H1 (cell line): ENCODE measurements around the gene NR1I3. TPM values are rescaled to one million over a fixed set of nuclear protein-coding genes. Genes with fewer than 3 reads are reported as not detected.

Experiments
- CTCF ChIA-PET: fragments of 300-600 bp; sonication (Branson Sonifier 250); formaldehyde crosslinking; loops from one replicate; lab custom pipeline; 2021; ENCODE audit not compliant: partially characterized antibody; lab: Charles Lee
- POLR2A ChIA-PET: fragments of 300-600 bp; sonication (Branson Sonifier 250); formaldehyde crosslinking; loops from one replicate; lab custom pipeline; 2021; ENCODE audit warnings: inconsistent platforms; ENCODE audit not compliant: partially characterized antibody; lab: Charles Lee
- DNase-seq, 2 experiments: peaks; one replicate each; pipeline versions ENCODE4 v3.0.0 to v3.0.0-alpha.2; 2010 to 2022; ENCODE audit warnings: low spot score in 2 of 2, low read depth in 1 of 2, mixed read lengths in 1 of 2
- FAIRE-seq: peaks from 2 replicates; lab custom pipeline; 2011; peaks lifted over from hg19 to GRCh38; lab: Jason Lieb, UNC
- H2AFZ ChIP-seq: 2 replicates; pipeline ENCODE4 v1.8.1; 2012; ENCODE audit warnings: low read length, inconsistent platforms
- H2AK5ac ChIP-seq: 2 replicates; pipeline ENCODE4 v1.6.1; 2013; ENCODE audit warnings: low read depth, low read length
- H2BK120ac ChIP-seq: replicated peaks from 2 replicates; pipeline ENCODE3; 2013; ENCODE audit warnings: low read depth, low read length, inconsistent platforms
- H2BK12ac ChIP-seq: 2 replicates; pipeline ENCODE4 v1.6.1; 2013; ENCODE audit warnings: low read depth, low read length
- H2BK15ac ChIP-seq: 2 replicates; pipeline ENCODE4 v1.6.1; 2013; ENCODE audit warnings: low read length
- H2BK20ac ChIP-seq: 2 replicates; pipeline ENCODE4 v1.6.1; 2013; ENCODE audit warnings: low read length
- H2BK5ac ChIP-seq: 2 replicates; pipeline ENCODE4 v1.6.1; 2013; ENCODE audit warnings: low read depth, low read length
- H3K14ac ChIP-seq: 2 replicates; pipeline ENCODE4 v1.6.1; 2013; ENCODE audit warnings: inconsistent platforms; ENCODE audit not compliant: insufficient read length
- H3K18ac ChIP-seq: 2 replicates; pipeline ENCODE4 v1.6.1; 2013; ENCODE audit warnings: low read length; ENCODE audit errors: extremely low read depth
- H3K23ac ChIP-seq: 2 replicates; pipeline ENCODE4 v1.6.1; 2013; ENCODE audit warnings: inconsistent platforms; ENCODE audit not compliant: insufficient read length
- H3K23me2 ChIP-seq: 2 replicates; pipeline ENCODE4 v1.6.1; 2013; ENCODE audit warnings: low read depth, low read length
- H3K27ac ChIP-seq: 2 replicates; pipeline ENCODE4 v1.6.1; 2011; ENCODE audit warnings: low read depth, low read length, inconsistent platforms
- H3K27me3 ChIP-seq, 4 experiments: replicated peaks in 1 of 4; 1 replicate in 1 of 4; 2 replicates in 3 of 4; pipeline versions ENCODE4 v1.6.1 to v1.8.1; 2011 to 2013; ENCODE audit warnings: low read length in 3 of 4, mild to moderate bottlenecking in 3 of 4, inconsistent platforms in 2 of 4, mixed read lengths in 2 of 4, moderate library complexity in 1 of 4; ENCODE audit not compliant: control insufficient read depth in 3 of 4, insufficient read depth in 3 of 4; ENCODE audit errors: extremely low read depth in 1 of 4
- H3K36me3 ChIP-seq, 4 experiments: 2 replicates each; pipeline versions ENCODE4 v1.6.1 to v1.8.1; 2011 to 2013; ENCODE audit warnings: mild to moderate bottlenecking in 4 of 4, low read length in 3 of 4, moderate library complexity in 2 of 4, control low read depth in 1 of 4, inconsistent platforms in 1 of 4; ENCODE audit not compliant: insufficient read depth in 4 of 4, control insufficient read depth in 2 of 4
- H3K4ac ChIP-seq: replicated peaks from 2 replicates; pipeline ENCODE3; 2013; ENCODE audit warnings: low read length, low read depth, mixed read lengths, inconsistent platforms; ENCODE audit not compliant: insufficient read length
- H3K4me1 ChIP-seq, 4 experiments: replicated peaks in 1 of 4; 1 replicate in 1 of 4; 2 replicates in 3 of 4; pipeline versions ENCODE4 v1.6.1 to v1.8.1; 2011 to 2013; ENCODE audit warnings: low read length in 3 of 4, inconsistent platforms in 2 of 4, mixed read lengths in 1 of 4; ENCODE audit not compliant: insufficient read depth in 4 of 4, control insufficient read depth in 3 of 4
- H3K4me2 ChIP-seq, 2 experiments: 2 replicates each; pipeline versions ENCODE4 v1.6.1 to v1.8.1; 2011 to 2013; ENCODE audit warnings: low read depth in 2 of 2, low read length in 2 of 2, control low read depth in 1 of 2, inconsistent platforms in 1 of 2, mild to moderate bottlenecking in 1 of 2; ENCODE audit not compliant: insufficient read depth in 1 of 2
- H3K4me3 ChIP-seq, 4 experiments: fragments of 200-600, 300-600 bp in 1 of 4; sonication (generic), shearing (Covaris generic), sonication (Bioruptor Twin) in 1 of 4; 2 replicates each; pipeline versions ENCODE4 v1.5.1 to v1.8.1; 2011 to 2016; ENCODE audit warnings: low read length in 4 of 4, low read depth in 3 of 4, control low read depth in 2 of 4, inconsistent platforms in 2 of 4, mild to moderate bottlenecking in 2 of 4, mixed read lengths in 1 of 4, moderate library complexity in 1 of 4; ENCODE audit not compliant: insufficient read depth in 2 of 4; ENCODE audit errors: extremely low read depth in 1 of 4
- H3K56ac ChIP-seq: replicated peaks from 2 replicates; pipeline ENCODE3; 2013; ENCODE audit warnings: low read depth, mild to moderate bottlenecking, mixed read lengths, low read length, inconsistent platforms; ENCODE audit not compliant: insufficient read length
- H3K79me1 ChIP-seq: 2 replicates; pipeline ENCODE4 v1.6.1; 2013; ENCODE audit warnings: low read depth, low read length, control low read depth
- H3K79me2 ChIP-seq, 2 experiments: 2 replicates each; pipeline versions ENCODE4 v1.6.1 to v1.8.1; 2012 to 2013; ENCODE audit warnings: low read length in 2 of 2, mild to moderate bottlenecking in 2 of 2, inconsistent platforms in 1 of 2; ENCODE audit not compliant: insufficient read depth in 2 of 2, control insufficient read depth in 1 of 2
- H3K9ac ChIP-seq, 4 experiments: replicated peaks in 1 of 4; 1 replicate in 1 of 4; 2 replicates in 3 of 4; pipeline versions ENCODE4 v1.6.1 to v1.8.1; 2011 to 2013; ENCODE audit warnings: low read depth in 3 of 4, low read length in 3 of 4, control low read depth in 2 of 4, mild to moderate bottlenecking in 2 of 4, moderate library complexity in 2 of 4, inconsistent platforms in 1 of 4; ENCODE audit errors: extremely low read depth in 1 of 4
- H3K9me3 ChIP-seq, 2 experiments: 2 replicates each; pipeline versions ENCODE4 v1.6.1 to v1.8.1; 2012 to 2013; ENCODE audit warnings: mild to moderate bottlenecking in 2 of 2, moderate library complexity in 2 of 2, control low read depth in 1 of 2, inconsistent platforms in 1 of 2, low read depth in 1 of 2, low read length in 1 of 2, mixed read lengths in 1 of 2; ENCODE audit not compliant: insufficient read depth in 2 of 2
- H4K20me1 ChIP-seq, 2 experiments: replicated peaks in 1 of 2; 2 replicates each; pipeline versions ENCODE3 to v1.8.1; 2011 to 2013; ENCODE audit warnings: inconsistent platforms in 2 of 2, low read length in 2 of 2, mild to moderate bottlenecking in 1 of 2; ENCODE audit not compliant: insufficient read depth in 2 of 2, control insufficient read depth in 1 of 2
- H4K5ac ChIP-seq: 2 replicates; pipeline ENCODE4 v1.6.1; 2013; ENCODE audit warnings: low read length, low read depth, mixed read lengths, inconsistent platforms; ENCODE audit not compliant: insufficient read length
- H4K8ac ChIP-seq: 2 replicates; pipeline ENCODE4 v1.8.0; 2013; ENCODE audit warnings: mild to moderate bottlenecking, moderate library complexity, low read length, inconsistent platforms; ENCODE audit not compliant: insufficient read depth; ENCODE audit errors: extremely low read depth
- H4K91ac ChIP-seq: replicated peaks from 2 replicates; pipeline ENCODE3; 2013; ENCODE audit warnings: low read length, mixed read lengths, inconsistent platforms; ENCODE audit not compliant: insufficient read length
- E2F6 ChIP-seq: IDR thresholded peaks from 2 replicates; pipeline ENCODE4 v1.6.1; 2012; ENCODE audit warnings: inconsistent platforms
- EP300 ChIP-seq, 2 experiments: IDR thresholded peaks; 1 replicate in 1 of 2; 2 replicates in 1 of 2; pipeline ENCODE4 v1.6.1; 2011 to 2012; ENCODE audit warnings: low read depth in 2 of 2, low read length in 2 of 2, mild to moderate bottlenecking in 2 of 2, borderline replicate concordance in 1 of 2, inconsistent platforms in 1 of 2, moderate library complexity in 1 of 2
- GTF2F1 ChIP-seq: IDR thresholded peaks from 2 replicates; pipeline ENCODE4 v1.6.1; 2012; ENCODE audit warnings: low read depth, low read length, improper control_type of control experiment, borderline replicate concordance
- JUN ChIP-seq: IDR thresholded peaks from 2 replicates; pipeline ENCODE4 v1.6.1; 2011; ENCODE audit warnings: low read depth, mild to moderate bottlenecking, improper control_type of control experiment, low read length
- NANOG ChIP-seq: IDR thresholded peaks from 2 replicates; pipeline ENCODE4 v1.6.1; 2011; ENCODE audit warnings: low read length, low read depth, mild to moderate bottlenecking, inconsistent platforms; ENCODE audit not compliant: insufficient read depth, poor library complexity, severe bottlenecking
- NRF1 ChIP-seq: IDR thresholded peaks from 2 replicates; pipeline ENCODE4 v1.6.1; 2011; ENCODE audit warnings: mild to moderate bottlenecking, low read depth, low read length, improper control_type of control experiment
- POU5F1 ChIP-seq: IDR thresholded peaks from 2 replicates; pipeline ENCODE4 v1.6.1; 2011; ENCODE audit warnings: low read depth, mild to moderate bottlenecking, low read length, moderate library complexity
- RBBP5 ChIP-seq: IDR thresholded peaks from 2 replicates; pipeline ENCODE4 v1.7.1; 2012; ENCODE audit warnings: low read depth, mild to moderate bottlenecking, inconsistent platforms, low read length, moderate library complexity, borderline replicate concordance
- RNF2 ChIP-seq: fragments of 200-900, 300-1000 bp; sonication (generic); IDR thresholded peaks from 2 replicates; pipeline ENCODE4 v1.7.1; 2016; ENCODE audit warnings: borderline replicate concordance, low read depth, mild to moderate bottlenecking, antibody characterized with exemption, low read length; ENCODE audit not compliant: poor library complexity, severe bottlenecking; ENCODE audit errors: missing control alignments
- RXRA ChIP-seq: IDR thresholded peaks from 2 replicates; pipeline ENCODE4 v1.6.1; 2011; ENCODE audit warnings: low read depth, mild to moderate bottlenecking, low read length, moderate library complexity; ENCODE audit not compliant: insufficient read depth
- SIN3A ChIP-seq, 2 experiments: IDR thresholded peaks in 1 of 2; conservative IDR thresholded peaks in 1 of 2; 2 replicates each; pipeline ENCODE4 v1.6.1; 2011 to 2012; ENCODE audit warnings: low read length in 2 of 2, improper control_type of control experiment in 1 of 2, low read depth in 1 of 2, mild to moderate bottlenecking in 1 of 2
- WGBS, 2 experiments: shearing (Covaris generic) in 1 of 2; methylation state at CpG; one replicate each; pipeline versions ENCODE4 v1.1.6 to v1.1.7; 2013 to 2015; ENCODE audit warnings: low lambda C conversion rate in 2 of 2, mixed read lengths in 2 of 2, inconsistent platforms in 1 of 2, low coverage in 1 of 2, missing lambda C conversion rate in 1 of 2; ENCODE audit not compliant: insufficient replicate concordance in 2 of 2, insufficient coverage in 1 of 2, insufficient read length in 1 of 2; ENCODE audit errors: extremely low coverage in 1 of 2, missing lambda C conversion rate in 1 of 2; 5-methylcytosine and 5-hydroxymethylcytosine counted together
- polyA plus RNA-seq, 7 experiments: library from polyadenylated mRNA; depleted of rRNA in 3 of 7; stranded (reverse) in 5 of 7; unstranded in 2 of 7; fragments of >200 nt in 5 of 7; fragments of 200-250 nt in 2 of 7; gene quantifications; 1 replicate in 5 of 7; 2 replicates in 1 of 7; 4 replicates in 1 of 7; pipeline versions ENCODE4 v1.2.1 to v1.2.3, GENCODE V29; 2011 to 2013; ENCODE audit warnings: missing spikeins in 2 of 7, mixed read lengths in 2 of 7
- total RNA-seq: library from RNA; stranded (reverse); fragmentation: NEBNext Ultra II Directional; extraction: Animal tissue kit (Norgen Biotek cat#: 25700); gene quantifications from 2 replicates; pipeline ENCODE4 v1.2.1, GENCODE V29; 2021

NR1I3 gene
- total and polyA plus RNA-seq, 2 of the 8 experiments (the other 6 are each of a cell fraction or from before 2014, with no cell fraction given) = not detected

- WGBS, 2 experiments = 95% methylated on average over 5 of the region's 5 CpGs; no CpG with 5 or more reads in 1 of the 2 experiments
- H2BK15ac ChIP-seq = no peak overlapping the region
- ChIA-PET POLR2A (interaction anchor here (0.7 to 9.9 kb wide), 7 partner anchors 9 to 70 kb away, joined by 3 to 82 read pairs (median 5); partner anchors contain the start of genes ADAMTS4 and NDUFS2), CTCF (interaction anchor here (0.8 to 23.7 kb wide), 12 partner anchors 8 to 167 kb away, joined by 3 to 427 read pairs (median 12); partner anchors contain the start of genes ADAMTS4, NDUFS2, PPOX and TOMM40L)
- no peak overlapping the region for H3K18ac ChIP-seq
- H3K9me3 ChIP-seq = no peaks in the 10 kb centered on the region
- H3K56ac ChIP-seq = no peak overlapping the region
- no peak overlapping the region for H3K14ac ChIP-seq
- no peaks in the 10 kb centered on the region for H3K79me2 ChIP-seq
- H2BK5ac ChIP-seq = no peak overlapping the region
- no peak overlapping the region for H4K8ac ChIP-seq
- no peak for FAIRE-seq
- H3K23me2 ChIP-seq = no peaks in the 10 kb centered on the region
- no peak overlapping the region for H3K23ac ChIP-seq
- no peaks in the 10 kb centered on the region for H3K79me1 ChIP-seq
- H2AFZ ChIP-seq = no peak overlapping the region
- no peak overlapping the region for H3K27ac ChIP-seq
- H3K4ac ChIP-seq = no peak overlapping the region
- no peak overlapping the region for H3K4me3 ChIP-seq
- H3K9ac ChIP-seq = no peak overlapping the region
- no peak overlapping the region for H4K91ac ChIP-seq
- no peak overlapping the region for H2BK12ac ChIP-seq
- no peak overlapping the region for H4K5ac ChIP-seq
- no peaks in the 10 kb centered on the region for H4K20me1 ChIP-seq
- H2BK20ac ChIP-seq = no peak overlapping the region
- peaks cover 0 to 13% (median 0%) of the 10 kb centered on the region in 4 experiments; a peak in 3 of 7 replicates for H3K4me1 ChIP-seq
- H2BK120ac ChIP-seq = no peak overlapping the region
- no peak for DNase-seq
- no peak overlapping the region for H3K4me2 ChIP-seq
- TF ChIP-seq POU5F1 (no peak), E2F6 (no peak), RXRA (no peak), EP300 (IDR thresholded peaks at IDR 0.05; ENCODE audit: borderline replicate concordance in 1 of 2, low read depth in 2 of 2, low read length in 2 of 2) (no peak), NRF1 (no peak), SIN3A (conservative IDR thresholded peaks at IDR 0.05 in 1 of 2, IDR thresholded peaks at IDR 0.05 in 1 of 2; ENCODE audit: low read depth in 1 of 2, low read length in 2 of 2) (no peak), JUN (no peak), RBBP5 (no peak), NANOG (no peak), RNF2 (no peak), GTF2F1 (no peak)
- H3K27me3 ChIP-seq = 0 out of 7 replicates have a peak, but pooled peaks cover 0 to 2% (median 0%) of the 10 kb centered on the region in 4 experiments
- no peak overlapping the region for H2AK5ac ChIP-seq
- no peaks in the 10 kb centered on the region for H3K36me3 ChIP-seq
Observed at GRCh38 chr1:161220002-161220401, 18.0 kb downstream of the NR1I3 start.
